Gastrocnemius medialis (tissue), 4 donors: ENCODE results near the gene GRHPR. TPM values are rescaled to one million over a fixed set of nuclear protein-coding genes. Genes with fewer than 3 reads are reported as not detected.

ENCODE experiments used
- ATAC-seq, 2 donors: fragments of 150-250 bp; one replicate each; pipeline ENCODE4 v1.9.1; 2016
- DNase-seq, 2 donors: peaks; one replicate each; pipeline ENCODE4 v3.0.0-alpha.2; 2019
- H3K27ac ChIP-seq, 4 donors: fragments of 200-600 bp; sonication (generic); 1 replicate in 1 of 4; 2 replicates in 3 of 4; pipeline ENCODE4 v1.5.1; 2016 to 2018; ENCODE audit warnings: mild to moderate bottlenecking in 2 of 4, moderate library complexity in 1 of 4
- H3K27me3 ChIP-seq, 3 donors: fragments of 200-600 bp; sonication (generic) in 2 of 3; 1 replicate in 1 of 3; 2 replicates in 2 of 3; pipeline versions ENCODE4 v1.5.1 to v1.6.0; 2016 to 2019; ENCODE audit warnings: mild to moderate bottlenecking in 1 of 3, moderate library complexity in 1 of 3
- H3K36me3 ChIP-seq, 2 donors: fragments of 200-600 bp; sonication (generic) in 1 of 2; one replicate each; pipeline ENCODE4 v1.5.1; 2017 to 2018
- H3K4me1 ChIP-seq, 2 donors: fragments of 200-600 bp; sonication (generic) in 1 of 2; one replicate each; pipeline ENCODE4 v1.5.1; 2016 to 2017; ENCODE audit warnings: mild to moderate bottlenecking in 2 of 2
- H3K4me3 ChIP-seq, 4 donors: fragments of 200-600 bp; sonication (generic) in 3 of 4; 1 replicate in 1 of 4; 2 replicates in 3 of 4; pipeline ENCODE4 v1.5.1; 2016 to 2019; ENCODE audit warnings: mild to moderate bottlenecking in 2 of 4
- H3K9me3 ChIP-seq, 3 donors: fragments of 200-600 bp; sonication (generic) in 2 of 3; 1 replicate in 1 of 3; 2 replicates in 2 of 3; pipeline ENCODE4 v1.5.1; 2016 to 2019
- CTCF ChIP-seq, 5 experiments: fragments of 450-650 bp in 3 of 5; fragments of 200-600 bp in 2 of 5; sonication (generic) in 2 of 5; IDR thresholded peaks in 4 of 5; conservative IDR thresholded peaks in 1 of 5; 1 replicate in 4 of 5; 2 replicates in 1 of 5; pipeline ENCODE4 v1.5.1; 2016 to 2019; ENCODE audit warnings: antibody characterized with exemption in 5 of 5, mild to moderate bottlenecking in 3 of 5, moderate library complexity in 3 of 5
- POLR2A ChIP-seq, 2 donors: fragments of 450-650 bp; IDR thresholded peaks; one replicate each; pipeline ENCODE4 v1.6.1; 2017; ENCODE audit warnings: antibody characterized with exemption in 2 of 2, mild to moderate bottlenecking in 2 of 2, moderate library complexity in 2 of 2
- in situ Hi-C, 4 donors: fragments of 200-750 bp; cut with MboI; loops; one replicate each; pipeline versions ENCODE4 v1.15.0 to v1.8.0; 2017; ENCODE audit warnings: low sequenced_read_pairs in 4 of 4
- intact Hi-C: fragments of 100-400 bp; cut with DNase I; formaldehyde crosslinking; loops from one replicate; pipeline ENCODE4 v1.15.1; 2023; ENCODE audit warnings: low total_unique reads
- total RNA-seq, 4 donors: library from RNA; depleted of rRNA; stranded (reverse); fragments of >200 nt; gene quantifications; one replicate each; pipeline versions ENCODE4 v1.1.0 to v1.2.3, GENCODE V29; 2016

GRHPR gene
- total RNA-seq, 4 donors from 2014 or later, result 119 to 138 (median 128) TPM

GRCh38 chr9:37441776-37442370 lies 19.4 kb downstream of the GRHPR start:
- Histone ChIP-seq H3K9me3 (no peaks in the 10 kb centered on the region), H3K27ac (no peak overlapping the region), H3K36me3 (peaks cover 0 to 49% of the 10 kb centered on the region in 2 donors), H3K4me3 (no peak overlapping the region), H3K27me3 (no peaks in the 10 kb centered on the region), H3K4me1 (peaks cover 18 to 24% of the 10 kb centered on the region in 2 donors)
- ATAC-seq (no peak), DNase-seq (no peak)
- in situ Hi-C loops, result no loop called here
- no peak for TF ChIP-seq CTCF (IDR thresholded peaks at IDR 0.05 in 4 of 5, conservative IDR thresholded peaks at IDR 0.05 in 1 of 5)
- TF ChIP-seq POLR2A (IDR thresholded peaks at IDR 0.05), result no peak
- intact Hi-C loops, result no loop called here

GRCh38 chr9:37442556-37442955 lies 20.1 kb downstream of the GRHPR start:
- no peaks in the 10 kb centered on the region for H3K9me3 ChIP-seq
- no peak for DNase-seq
- H3K27me3 ChIP-seq, result no peaks in the 10 kb centered on the region
- peaks cover 14 to 17% of the 10 kb centered on the region in 2 donors for H3K4me1 ChIP-seq
- TF ChIP-seq CTCF (IDR thresholded peaks at IDR 0.05 in 4 of 5, conservative IDR thresholded peaks at IDR 0.05 in 1 of 5) (no peak), POLR2A (IDR thresholded peaks at IDR 0.05) (no peak)
- intact Hi-C loops (no loop called here), in situ Hi-C loops (no loop called here)
- no peak for ATAC-seq
- H3K27ac ChIP-seq, result no peak overlapping the region
- H3K4me3 ChIP-seq, result no peak overlapping the region
- H3K36me3 ChIP-seq, result peaks cover 0 to 42% of the 10 kb centered on the region in 2 donors

- no peak for ATAC-seq
- DNase-seq, result no peak
- in situ Hi-C loops, result no loop called here
- H3K4me3 ChIP-seq, result no peak overlapping the region
- H3K27me3 ChIP-seq, result no peaks in the 10 kb centered on the region
- H3K36me3 ChIP-seq, result peaks cover 0 to 32% of the 10 kb centered on the region in 2 donors
- TF ChIP-seq CTCF (IDR thresholded peaks at IDR 0.05 in 4 of 5, conservative IDR thresholded peaks at IDR 0.05 in 1 of 5) (no peak), POLR2A (IDR thresholded peaks at IDR 0.05) (no peak)
- intact Hi-C loops, result no loop called here
- peaks cover 4 to 7% of the 10 kb centered on the region in 2 donors for H3K4me1 ChIP-seq
- no peak overlapping the region for H3K27ac ChIP-seq
- no peaks in the 10 kb centered on the region for H3K9me3 ChIP-seq
Observed at GRCh38 chr9:37443566-37443965, 21.1 kb downstream of the GRHPR start.

- no peak overlapping the region for H3K27ac ChIP-seq
- H3K4me3 ChIP-seq, result no peak overlapping the region
- no peak for ATAC-seq
- no peaks in the 10 kb centered on the region for H3K27me3 ChIP-seq
- no peak for TF ChIP-seq CTCF (IDR thresholded peaks at IDR 0.05 in 4 of 5, conservative IDR thresholded peaks at IDR 0.05 in 1 of 5)
- no peak for TF ChIP-seq POLR2A (IDR thresholded peaks at IDR 0.05)
- intact Hi-C loops, result no loop called here
- H3K4me1 ChIP-seq, result peaks cover 0 to 2% of the 10 kb centered on the region in 2 donors
- in situ Hi-C loops, result no loop called here
- H3K9me3 ChIP-seq, result no peaks in the 10 kb centered on the region
- DNase-seq, result no peak
- H3K36me3 ChIP-seq, result peaks cover 0 to 19% of the 10 kb centered on the region in 2 donors
Observed at GRCh38 chr9:37444890-37445289, 22.4 kb downstream of the GRHPR start.

- no peak for DNase-seq
Observed at GRCh38 chr9:37445832-37446231, 23.3 kb downstream of the GRHPR start.

More at GRCh38 chr9:37445832-37446231, 23.3 kb downstream of the GRHPR start:
- Histone ChIP-seq H3K4me3 (no peak overlapping the region), H3K27me3 (no peaks in the 10 kb centered on the region), H3K9me3 (no peaks in the 10 kb centered on the region), H3K4me1 (peaks cover 0 to 2% of the 10 kb centered on the region in 2 donors), H3K36me3 (peaks cover 0 to 13% of the 10 kb centered on the region in 2 donors), H3K27ac (no peak overlapping the region)
- no peak for ATAC-seq
- no peak for TF ChIP-seq CTCF (IDR thresholded peaks at IDR 0.05 in 4 of 5, conservative IDR thresholded peaks at IDR 0.05 in 1 of 5)
- no peak for TF ChIP-seq POLR2A (IDR thresholded peaks at IDR 0.05)
- intact Hi-C loops, result no loop called here
- in situ Hi-C loops, result no loop called here
